ENCODE data around the gene FA2H.

The FA2H gene

GRCh38 chr16:74700438-74701225, 74.0 kb downstream of the FA2H start, which contains the start of gene MLKL:
Gene MLKL (minus strand): TSS chr16:74700862. CDS start chr16:74695757, 5,105 bp downstream.
- TF ChIP-seq CTCF (conservative IDR thresholded peaks at IDR 0.05; ENCODE audit: low read length): no peak; the same call in 1 of the 2 replicates
- peak; percentile 45 for DNase-seq (ENCODE audit: low read depth)
- H3K4me3 ChIP-seq (ENCODE audit: low read length): peak within 1 kb of the TSS; percentile 92

- no peak for TF ChIP-seq CTCF (conservative IDR thresholded peaks at IDR 0.05; ENCODE audit: low read length)
- peak overlapping the region; percentile 92 for H3K4me3 ChIP-seq (ENCODE audit: low read length)
- no peak for DNase-seq (ENCODE audit: low read depth)
Observed at GRCh38 chr16:74700116-74700437, 74.5 kb downstream of the FA2H start.

- H3K4me3 ChIP-seq (ENCODE audit: low read length): peak overlapping the region; percentile 92
- DNase-seq (ENCODE audit: low read depth): no peak
- no peak for TF ChIP-seq CTCF (conservative IDR thresholded peaks at IDR 0.05; ENCODE audit: low read length)
Observed at GRCh38 chr16:74699666-74700065, 75.0 kb downstream of the FA2H start.

GRCh38 chr16:74698222-74698621, 76.4 kb downstream of the FA2H start:
- no peak overlapping the region for H3K4me3 ChIP-seq (ENCODE audit: low read length)
- DNase-seq (ENCODE audit: low read depth): peak; percentile 11
- TF ChIP-seq CTCF (conservative IDR thresholded peaks at IDR 0.05; ENCODE audit: low read length): no peak

GRCh38 chr16:74695450-74696422, 78.9 kb downstream of the FA2H start:
- no peak for TF ChIP-seq CTCF (conservative IDR thresholded peaks at IDR 0.05; ENCODE audit: low read length)
- peak overlapping the region; percentile 59 for H3K4me3 ChIP-seq (ENCODE audit: low read length)
- peak; percentile 93 for DNase-seq (ENCODE audit: low read depth)

- peak; percentile 73 for DNase-seq (ENCODE audit: low read depth)
- no peak for TF ChIP-seq CTCF (conservative IDR thresholded peaks at IDR 0.05; ENCODE audit: low read length)
- no peak overlapping the region for H3K4me3 ChIP-seq (ENCODE audit: low read length)
Observed at GRCh38 chr16:74691093-74691855, 83.3 kb downstream of the FA2H start.
